Measurements from ENCODE around the gene REV1.

GRCh38 chr2:99403524-99403923, 86.3 kb downstream of the REV1 start:
- TF ChIP-seq CTCF (IDR thresholded peaks at IDR 0.05; ENCODE audit: borderline replicate concordance, extremely low read depth, low read length, poor library complexity, severe bottlenecking), result no peak
- TF ChIP-seq EZH2 (IDR thresholded peaks at IDR 0.05; ENCODE audit: borderline replicate concordance, low read depth, low read length, severe bottlenecking), result no peak
